Measurements from ENCODE around the gene MPHOSPH8.
"Not testable (repeated sequence)": the region's sequence is repeated elsewhere in the genome, so short reads cannot be mapped to it uniquely, and the experiment has no call there.

Gene MPHOSPH8

GRCh38 chr13:19634256-19634740 lies 839 bp downstream of the MPHOSPH8 start:
- peak overlapping the region; percentile 79 for H3K4me3 ChIP-seq (ENCODE audit: extremely low read depth, insufficient read depth, low read length, poor library complexity, severe bottlenecking)
- peaks cover 4% of the 10 kb centered on the region for H3K4me1 ChIP-seq (ENCODE audit: control insufficient read depth, insufficient read depth, low read length, poor library complexity, severe bottlenecking)
- whole genome bisulfite sequencing, 2 experiments (ENCODE audit: insufficient coverage in 2 of 2): 3 to 5% methylated on average over 9 to 10 of the region's 12 CpGs
- peak overlapping the region; percentile 90 for H3K27ac ChIP-seq (ENCODE audit: low read depth, low read length, severe bottlenecking)
- no peaks in the 10 kb centered on the region for H3K36me3 ChIP-seq (ENCODE audit: control insufficient read depth, insufficient read depth, low read length)
- H3K9me3 ChIP-seq (ENCODE audit: control insufficient read depth, low read length): no peaks in the 10 kb centered on the region

GRCh38 chr13:19635926-19636325 lies 2.5 kb downstream of the MPHOSPH8 start:
- H3K4me3 ChIP-seq (ENCODE audit: extremely low read depth, insufficient read depth, low read length, poor library complexity, severe bottlenecking); H3K27ac ChIP-seq (ENCODE audit: low read depth, low read length, severe bottlenecking); H3K9me3 ChIP-seq (ENCODE audit: control insufficient read depth, low read length); H3K36me3 ChIP-seq (ENCODE audit: control insufficient read depth, insufficient read depth, low read length); H3K4me1 ChIP-seq (ENCODE audit: control insufficient read depth, insufficient read depth, low read length, poor library complexity, severe bottlenecking): not testable (repeated sequence)
- WGBS, 2 experiments (ENCODE audit: insufficient coverage in 2 of 2): 94 to 98% methylated on average over 5 of the region's 7 CpGs

- 91 to 100% methylated on average over 3 of the region's 3 CpGs for WGBS, 2 experiments (ENCODE audit: insufficient coverage in 2 of 2)
- H3K27ac ChIP-seq (ENCODE audit: low read depth, low read length, severe bottlenecking): no peak overlapping the region
- H3K36me3 ChIP-seq (ENCODE audit: control insufficient read depth, insufficient read depth, low read length): peaks cover 35% of the 10 kb centered on the region
- H3K9me3 ChIP-seq (ENCODE audit: control insufficient read depth, low read length): no peaks in the 10 kb centered on the region
- H3K4me3 ChIP-seq (ENCODE audit: extremely low read depth, insufficient read depth, low read length, poor library complexity, severe bottlenecking): no peak overlapping the region
- H3K4me1 ChIP-seq (ENCODE audit: control insufficient read depth, insufficient read depth, low read length, poor library complexity, severe bottlenecking): peaks cover 3% of the 10 kb centered on the region
Measured at GRCh38 chr13:19643652-19644051, 10.2 kb downstream of the MPHOSPH8 start.

DNA sequence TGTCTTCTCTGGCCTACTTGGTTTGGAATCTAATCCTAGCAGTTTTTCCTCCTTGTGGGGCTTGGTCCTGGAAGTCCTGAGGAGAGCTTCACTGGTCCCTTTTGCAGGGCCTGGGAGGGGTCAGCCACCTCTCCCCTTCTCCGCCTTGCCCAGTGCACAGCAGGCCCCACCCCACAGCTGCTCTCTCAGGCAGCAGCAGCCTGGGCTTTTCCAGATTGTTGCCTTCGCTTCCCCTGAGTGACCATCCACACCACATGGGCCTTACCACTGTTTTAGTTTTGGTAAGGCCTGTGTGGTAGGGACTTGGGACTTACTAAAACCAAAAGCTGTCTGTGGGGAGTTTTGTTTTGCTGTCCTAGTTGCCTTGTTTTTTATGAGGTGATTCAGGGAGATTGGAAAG lies 11.5 kb downstream of the MPHOSPH8 start:
- WGBS, 2 experiments (ENCODE audit: insufficient coverage in 2 of 2): no CpG with 5 or more reads among the region's 2 CpGs
- Histone ChIP-seq H3K9me3 (ENCODE audit: control insufficient read depth, low read length) (no peaks in the 10 kb centered on the region), H3K36me3 (ENCODE audit: control insufficient read depth, insufficient read depth, low read length) (peaks cover 42% of the 10 kb centered on the region), H3K4me3 (ENCODE audit: extremely low read depth, insufficient read depth, low read length, poor library complexity, severe bottlenecking) (no peak overlapping the region), H3K4me1 (ENCODE audit: control insufficient read depth, insufficient read depth, low read length, poor library complexity, severe bottlenecking) (no peaks in the 10 kb centered on the region), H3K27ac (ENCODE audit: low read depth, low read length, severe bottlenecking) (no peak overlapping the region)

- WGBS, 2 experiments (ENCODE audit: insufficient coverage in 2 of 2): 100% methylated on average over 1 of the region's 4 CpGs; no CpG with 5 or more reads in 1 of the 2 experiments
- no peak overlapping the region for H3K27ac ChIP-seq (ENCODE audit: low read depth, low read length, severe bottlenecking)
- H3K9me3 ChIP-seq (ENCODE audit: control insufficient read depth, low read length): no peaks in the 10 kb centered on the region
- H3K4me3 ChIP-seq (ENCODE audit: extremely low read depth, insufficient read depth, low read length, poor library complexity, severe bottlenecking): no peak overlapping the region
- H3K36me3 ChIP-seq (ENCODE audit: control insufficient read depth, insufficient read depth, low read length): peaks cover 52% of the 10 kb centered on the region
- no peaks in the 10 kb centered on the region for H3K4me1 ChIP-seq (ENCODE audit: control insufficient read depth, insufficient read depth, low read length, poor library complexity, severe bottlenecking)
Measured at GRCh38 chr13:19646063-19646462, 12.6 kb downstream of the MPHOSPH8 start.

GRCh38 chr13:19650742-19651141 lies 17.3 kb downstream of the MPHOSPH8 start:
- H3K4me3 ChIP-seq (ENCODE audit: extremely low read depth, insufficient read depth, low read length, poor library complexity, severe bottlenecking): no peak overlapping the region
- H3K27ac ChIP-seq (ENCODE audit: low read depth, low read length, severe bottlenecking): no peak overlapping the region
- H3K4me1 ChIP-seq (ENCODE audit: control insufficient read depth, insufficient read depth, low read length, poor library complexity, severe bottlenecking): no peaks in the 10 kb centered on the region
- WGBS, 2 experiments (ENCODE audit: insufficient coverage in 2 of 2): 96 to 100% methylated on average over 1 to 2 of the region's 4 CpGs
- H3K9me3 ChIP-seq (ENCODE audit: control insufficient read depth, low read length): no peaks in the 10 kb centered on the region
- H3K36me3 ChIP-seq (ENCODE audit: control insufficient read depth, insufficient read depth, low read length): peaks cover 37% of the 10 kb centered on the region

- 70 to 71% methylated on average over 4 of the region's 4 CpGs for WGBS, 2 experiments (ENCODE audit: insufficient coverage in 2 of 2)
- Histone ChIP-seq H3K4me1 (ENCODE audit: control insufficient read depth, insufficient read depth, low read length, poor library complexity, severe bottlenecking) (no peaks in the 10 kb centered on the region), H3K27ac (ENCODE audit: low read depth, low read length, severe bottlenecking) (no peak overlapping the region), H3K9me3 (ENCODE audit: control insufficient read depth, low read length) (no peaks in the 10 kb centered on the region), H3K36me3 (ENCODE audit: control insufficient read depth, insufficient read depth, low read length) (peaks cover 42% of the 10 kb centered on the region), H3K4me3 (ENCODE audit: extremely low read depth, insufficient read depth, low read length, poor library complexity, severe bottlenecking) (no peak overlapping the region)
Measured at GRCh38 chr13:19657872-19658591, 24.6 kb downstream of the MPHOSPH8 start.

GRCh38 chr13:19658831-19659230 lies 25.4 kb downstream of the MPHOSPH8 start:
- no peaks in the 10 kb centered on the region for H3K4me1 ChIP-seq (ENCODE audit: control insufficient read depth, insufficient read depth, low read length, poor library complexity, severe bottlenecking)
- no peaks in the 10 kb centered on the region for H3K9me3 ChIP-seq (ENCODE audit: control insufficient read depth, low read length)
- H3K27ac ChIP-seq (ENCODE audit: low read depth, low read length, severe bottlenecking): no peak overlapping the region
- peaks cover 50% of the 10 kb centered on the region for H3K36me3 ChIP-seq (ENCODE audit: control insufficient read depth, insufficient read depth, low read length)
- H3K4me3 ChIP-seq (ENCODE audit: extremely low read depth, insufficient read depth, low read length, poor library complexity, severe bottlenecking): no peak overlapping the region

DNA sequence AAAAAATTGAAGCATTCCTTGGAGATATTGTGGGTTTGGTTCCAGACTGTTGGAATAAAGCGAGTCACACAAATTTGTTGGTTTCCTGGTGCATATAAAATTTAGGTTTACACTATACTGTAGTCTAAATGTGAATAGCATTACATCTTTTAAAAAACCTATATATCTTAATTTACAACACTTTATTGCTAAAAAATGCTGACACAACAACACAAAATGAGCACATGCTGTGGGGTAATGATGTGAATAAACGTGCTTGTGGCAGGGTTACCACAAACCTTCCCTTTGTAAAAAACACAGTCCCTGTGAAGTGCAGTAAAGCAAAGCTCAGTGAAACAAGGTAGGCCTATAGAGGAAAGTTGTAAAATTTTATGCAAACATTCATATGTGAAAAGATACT lies 27.7 kb downstream of the MPHOSPH8 start:
- no CpG with 5 or more reads among the region's 2 CpGs for WGBS, 2 experiments (ENCODE audit: insufficient coverage in 2 of 2)
- Histone ChIP-seq H3K27ac (ENCODE audit: low read depth, low read length, severe bottlenecking) (no peak overlapping the region), H3K36me3 (ENCODE audit: control insufficient read depth, insufficient read depth, low read length) (peaks cover 63% of the 10 kb centered on the region)

GRCh38 chr13:19661561-19661960 lies 28.1 kb downstream of the MPHOSPH8 start:
- H3K36me3 ChIP-seq (ENCODE audit: control insufficient read depth, insufficient read depth, low read length): peaks cover 67% of the 10 kb centered on the region
- 94% methylated on average over 12 to 15 of the region's 15 CpGs for WGBS, 2 experiments (ENCODE audit: insufficient coverage in 2 of 2)
- no peaks in the 10 kb centered on the region for H3K9me3 ChIP-seq (ENCODE audit: control insufficient read depth, low read length)
- no peak overlapping the region for H3K27ac ChIP-seq (ENCODE audit: low read depth, low read length, severe bottlenecking)
- H3K4me1 ChIP-seq (ENCODE audit: control insufficient read depth, insufficient read depth, low read length, poor library complexity, severe bottlenecking): no peaks in the 10 kb centered on the region
- no peak overlapping the region for H3K4me3 ChIP-seq (ENCODE audit: extremely low read depth, insufficient read depth, low read length, poor library complexity, severe bottlenecking)

More for the DNA sequence above, 27.7 kb downstream of the MPHOSPH8 start:
- H3K9me3 ChIP-seq (ENCODE audit: control insufficient read depth, low read length): no peaks in the 10 kb centered on the region
- no peak overlapping the region for H3K4me3 ChIP-seq (ENCODE audit: extremely low read depth, insufficient read depth, low read length, poor library complexity, severe bottlenecking)
- H3K4me1 ChIP-seq (ENCODE audit: control insufficient read depth, insufficient read depth, low read length, poor library complexity, severe bottlenecking): no peaks in the 10 kb centered on the region

- Histone ChIP-seq H3K4me1 (ENCODE audit: control insufficient read depth, insufficient read depth, low read length, poor library complexity, severe bottlenecking) (no peaks in the 10 kb centered on the region), H3K9me3 (ENCODE audit: control insufficient read depth, low read length) (no peaks in the 10 kb centered on the region), H3K27ac (ENCODE audit: low read depth, low read length, severe bottlenecking) (no peak overlapping the region), H3K36me3 (ENCODE audit: control insufficient read depth, insufficient read depth, low read length) (peaks cover 84% of the 10 kb centered on the region), H3K4me3 (ENCODE audit: extremely low read depth, insufficient read depth, low read length, poor library complexity, severe bottlenecking) (no peak overlapping the region)
- 88 to 91% methylated on average over 13 of the region's 13 CpGs for WGBS, 2 experiments (ENCODE audit: insufficient coverage in 2 of 2)
Measured at GRCh38 chr13:19663416-19663979, 30.0 kb downstream of the MPHOSPH8 start.
